ENCODE measurements around the gene ZNF24. TPM values are rescaled to one million over a fixed set of nuclear protein-coding genes. Genes with fewer than 3 reads are reported as not detected.

ZNF24 gene
- total and polyA plus RNA-seq, 10 of the 15 experiments (the other 5 are each of a cell fraction or from before 2014, with no cell fraction given) = 13.6 to 41.7 (median 28.3) TPM

- Histone ChIP-seq H3K4me3 (no peak overlapping the region), H3K27me3 (replicated peaks in 1 of 2; ENCODE audit: control insufficient read depth in 2 of 2, insufficient read depth in 2 of 2, low read length in 1 of 2) (0 out of 4 replicates have a peak, but pooled peaks cover 0 to 3% of the 10 kb centered on the region in 2 experiments), H2AFZ (ENCODE audit: control insufficient read depth, low read depth, low read length) (no peak overlapping the region), H4K20me1 (ENCODE audit: control insufficient read depth, insufficient read depth) (no peaks in the 10 kb centered on the region), H3K79me2 (ENCODE audit: control insufficient read depth, insufficient read depth, low read length) (no peaks in the 10 kb centered on the region), H3K9me3 (replicated peaks; ENCODE audit: control insufficient read depth, insufficient read depth, low read length) (no peaks in the 10 kb centered on the region; the same call in 2 of the 3 replicates), H3K27ac (ENCODE audit: control insufficient read depth, insufficient read depth) (no peak overlapping the region), H3K4me2 (ENCODE audit: control insufficient read depth, insufficient read depth) (no peak overlapping the region), H3K9ac (ENCODE audit: control insufficient read depth, insufficient read depth, low read length) (no peak overlapping the region), H3K36me3 (ENCODE audit: control insufficient read depth in 2 of 2, insufficient read depth in 2 of 2, low read length in 1 of 2) (no peaks in the 10 kb centered on the region), H3K4me1 (ENCODE audit: control insufficient read depth, insufficient read depth, low read length) (no peaks in the 10 kb centered on the region)
- CTCF ChIA-PET = interaction anchor here (1.1 to 5.2 kb wide), 2 partner anchors 122 to 159 kb away, joined by 4 to 31 read pairs; no protein-coding TSS in a partner anchor
- SMC1A ChIA-PET (ENCODE audit: uncharacterized antibody, unreplicated experiment) = interaction anchor here (0.7 to 1.7 kb wide), 4 partner anchors 16 to 695 kb away, joined by 3 to 5 read pairs (median 4); no protein-coding TSS in a partner anchor
- DNase-seq (ENCODE audit: low read depth, low spot score) = no peak
- RAD21 ChIA-PET (ENCODE audit: unreplicated experiment) = interaction anchor here (1.9 kb wide), 1 partner anchor 14 kb away, joined by 6 read pairs; no protein-coding TSS in a partner anchor
- WGBS (ENCODE audit: insufficient coverage, insufficient replicate concordance, low lambda C conversion rate, missing lambda C conversion rate) = 0% methylated on average over 5 of the region's 5 CpGs
- ATAC-seq = peak; percentile 54
- BruUV-seq (replicated peaks) = no TSS peak
- intact Hi-C loops (cut with micrococcal nuclease; ENCODE audit: unreplicated experiment) = loop anchor here (5.0 kb wide), 1 partner anchor 563 kb away; no protein-coding TSS in a partner anchor
- in situ Hi-C loops (cut with MboI) = loop anchor here (10.0 kb wide), 1 partner anchor 896 kb away; no protein-coding TSS in a partner anchor
- POLR2A ChIA-PET = no interaction called here
- TF ChIP-seq MTA2 (IDR thresholded peaks at IDR 0.05; ENCODE audit: low read depth) (peak; percentile 34; the same call in 1 of the 2 replicates), IRF3 (IDR thresholded peaks at IDR 0.05) (no peak), ESRRA (IDR thresholded peaks at IDR 0.05; ENCODE audit: low read length) (no peak), E4F1 (IDR thresholded peaks at IDR 0.05; ENCODE audit: borderline replicate concordance, partially characterized antibody) (no peak), RAD51 (IDR thresholded peaks at IDR 0.05) (no peak), IKZF1 (conservative IDR thresholded peaks at IDR 0.05) (0 out of 2 replicates have a peak, but pooled peaks have one; percentile 12), IKZF2 (IDR thresholded peaks at IDR 0.05) (0 out of 4 replicates have a peak, but pooled peaks of 1 of the 2 experiments have one; percentile 11), ZBTB11 (CRISPR knock-in tag; IDR thresholded peaks at IDR 0.05) (no peak), SMAD5 (IDR thresholded peaks at IDR 0.05; ENCODE audit: low read depth) (no peak)
- no peak for FAIRE-seq
Observed at GRCh38 chr18:35389095-35389618, 44.9 kb upstream of the ZNF24 start.
